ENCODE measurements around the gene ZC3H7B. TPM values are rescaled to one million over a fixed set of nuclear protein-coding genes. Genes with fewer than 3 reads are reported as not detected.

Gene ZC3H7B
- polyA plus RNA-seq, 1 donor (not counting 4 experiments of a cell fraction or from before 2014, with no cell fraction given): 24.2 TPM

GRCh38 chr22:41324821-41325528, 23.6 kb downstream of the ZC3H7B start:
- Histone ChIP-seq H2AFZ (ENCODE audit: control insufficient read depth, low read length) (no peak overlapping the region), H3K79me2 (ENCODE audit: control insufficient read depth, insufficient read depth, low read length) (peaks cover 8% of the 10 kb centered on the region), H3K4me1 (ENCODE audit: control insufficient read depth, extremely low read depth, insufficient read depth, low read length) (peaks cover 7% of the 10 kb centered on the region), H3K9me1 (ENCODE audit: control insufficient read depth, extremely low read depth, insufficient read depth, low read length) (no peaks in the 10 kb centered on the region), H3K4me3 (ENCODE audit: control insufficient read depth in 2 of 3, extremely low read depth in 1 of 3, insufficient read depth in 2 of 3, low read depth in 1 of 3, low read length in 3 of 3) (no peak overlapping the region), H3K36me3 (ENCODE audit: control insufficient read depth in 2 of 2, extremely low read depth in 1 of 2, insufficient read depth in 2 of 2, low read length in 2 of 2) (peaks cover 31 to 47% of the 10 kb centered on the region in 2 experiments), H4K20me1 (ENCODE audit: control insufficient read depth, extremely low read depth, insufficient read depth, low read length) (no peaks in the 10 kb centered on the region), H3K9ac (ENCODE audit: control insufficient read depth, extremely low read depth, insufficient read depth, low read length) (no peak overlapping the region), H3K9me3 (ENCODE audit: control insufficient read depth, low read depth, low read length) (no peaks in the 10 kb centered on the region), H3K27ac (ENCODE audit: control insufficient read depth, insufficient read depth, low read length) (no peak overlapping the region), H3K27me3 (ENCODE audit: control insufficient read depth, extremely low read depth, insufficient read depth, low read length) (no peaks in the 10 kb centered on the region), H3K4me2 (ENCODE audit: control insufficient read depth, extremely low read depth, insufficient read depth, low read depth, low read length) (no peak overlapping the region)
- dilution Hi-C loops (cut with MboI; ENCODE audit: extremely low pct_ligation_motif_present, low sequenced_read_pairs): no loop called here
- no peak for DNase-seq (ENCODE audit: low read depth, low spot score)
- no peak for TF ChIP-seq EZH2 (IDR thresholded peaks at IDR 0.05; ENCODE audit: low read length)
- TF ChIP-seq CTCF (optimal IDR thresholded peaks at IDR 0.05 in 1 of 3, IDR thresholded peaks at IDR 0.05 in 1 of 3, conservative IDR thresholded peaks at IDR 0.05 in 1 of 3; ENCODE audit: extremely low read depth in 1 of 3, insufficient read depth in 2 of 3, low read length in 3 of 3): no peak
- FAIRE-seq: peak; percentile 34

GRCh38 chr22:41327124-41327523, 25.8 kb downstream of the ZC3H7B start:
- Histone ChIP-seq H2AFZ (ENCODE audit: control insufficient read depth, low read length) (no peak overlapping the region), H3K9me1 (ENCODE audit: control insufficient read depth, extremely low read depth, insufficient read depth, low read length) (no peaks in the 10 kb centered on the region), H3K27me3 (ENCODE audit: control insufficient read depth, extremely low read depth, insufficient read depth, low read length) (no peaks in the 10 kb centered on the region), H3K79me2 (ENCODE audit: control insufficient read depth, insufficient read depth, low read length) (peaks cover 4% of the 10 kb centered on the region), H4K20me1 (ENCODE audit: control insufficient read depth, extremely low read depth, insufficient read depth, low read length) (no peaks in the 10 kb centered on the region), H3K36me3 (ENCODE audit: control insufficient read depth in 2 of 2, extremely low read depth in 1 of 2, insufficient read depth in 2 of 2, low read length in 2 of 2) (peaks cover 31 to 57% of the 10 kb centered on the region in 2 experiments), H3K4me3 (ENCODE audit: control insufficient read depth in 2 of 3, extremely low read depth in 1 of 3, insufficient read depth in 2 of 3, low read depth in 1 of 3, low read length in 3 of 3) (no peak overlapping the region), H3K27ac (ENCODE audit: control insufficient read depth, insufficient read depth, low read length) (no peak overlapping the region), H3K9me3 (ENCODE audit: control insufficient read depth, low read depth, low read length) (no peaks in the 10 kb centered on the region), H3K4me2 (ENCODE audit: control insufficient read depth, extremely low read depth, insufficient read depth, low read depth, low read length) (no peak overlapping the region), H3K4me1 (ENCODE audit: control insufficient read depth, extremely low read depth, insufficient read depth, low read length) (peaks cover 7% of the 10 kb centered on the region), H3K9ac (ENCODE audit: control insufficient read depth, extremely low read depth, insufficient read depth, low read length) (no peak overlapping the region)
- TF ChIP-seq EZH2 (IDR thresholded peaks at IDR 0.05; ENCODE audit: low read length) (no peak), CTCF (optimal IDR thresholded peaks at IDR 0.05 in 1 of 3, IDR thresholded peaks at IDR 0.05 in 1 of 3, conservative IDR thresholded peaks at IDR 0.05 in 1 of 3; ENCODE audit: extremely low read depth in 1 of 3, insufficient read depth in 2 of 3, low read length in 3 of 3) (no peak)
- dilution Hi-C loops (cut with MboI; ENCODE audit: extremely low pct_ligation_motif_present, low sequenced_read_pairs): no loop called here
- DNase-seq (ENCODE audit: low read depth, low spot score) (no peak), FAIRE-seq (no peak)

All from keratinocyte (primary cell).